Activated CD4-positive, alpha-beta T cell treated with anti-CD3 and anti-CD28 coated beads, Interleukin-2, amount 10 ng/mL, durations not matched to agents 24 days and 14 days (primary cell): ENCODE data around the gene CTIF. TPM values are rescaled to one million over a fixed set of nuclear protein-coding genes. Genes with fewer than 3 reads are reported as not detected.
A peak's percentile ranks its signal among the peaks of the same experiment; 100 is the strongest.

Experiments used
- DNase-seq: peaks from one replicate; pipeline ENCODE4 v3.0.0; 2022
- H3K27ac Mint-ChIP-seq: one replicate; pipeline ENCODE4 v1.8.0; 2022; ENCODE audit warnings: mild to moderate bottlenecking, mixed read lengths
- H3K27me3 Mint-ChIP-seq: one replicate; pipeline ENCODE4 v1.8.0; 2022; ENCODE audit warnings: mixed read lengths
- H3K36me3 Mint-ChIP-seq: one replicate; pipeline ENCODE4 v1.8.0; 2022; ENCODE audit warnings: low read depth, mild to moderate bottlenecking, mixed read lengths
- H3K4me1 Mint-ChIP-seq: one replicate; pipeline ENCODE4 v1.8.0; 2021; ENCODE audit warnings: mixed read lengths
- H3K4me3 Mint-ChIP-seq: one replicate; pipeline ENCODE4 v1.8.0; 2022; ENCODE audit warnings: mild to moderate bottlenecking, moderate library complexity, mixed read lengths
- H3K9me3 Mint-ChIP-seq: one replicate; pipeline ENCODE4 v1.8.0; 2021; ENCODE audit warnings: mixed read lengths
- intact Hi-C: fragments of 100-400 bp; cut with micrococcal nuclease; formaldehyde crosslinking; loops from one replicate; pipeline ENCODE4 v1.15.1; 2023
- total RNA-seq: library from RNA; stranded (reverse); gene quantifications from 2 replicates; pipeline ENCODE4 v1.2.3, GENCODE V29; 2022

The CTIF gene
- total RNA-seq, 1 donor from 2014 or later = 9.5 TPM

GRCh38 chr18:48838921-48839818 is 300.3 kb downstream of the CTIF start:
- Mint-ChIP-seq H3K27ac (peak overlapping the region; percentile 68), H3K27me3 (no peaks in the 10 kb centered on the region), H3K9me3 (no peaks in the 10 kb centered on the region), H3K4me1 (peaks cover 60% of the 10 kb centered on the region), H3K36me3 (no peaks in the 10 kb centered on the region), H3K4me3 (no peak overlapping the region)
- no peak for DNase-seq
- intact Hi-C loops = loop anchor here (10.0 kb wide), 1 partner anchor 336 kb away; no protein-coding TSS in a partner anchor

DNA sequence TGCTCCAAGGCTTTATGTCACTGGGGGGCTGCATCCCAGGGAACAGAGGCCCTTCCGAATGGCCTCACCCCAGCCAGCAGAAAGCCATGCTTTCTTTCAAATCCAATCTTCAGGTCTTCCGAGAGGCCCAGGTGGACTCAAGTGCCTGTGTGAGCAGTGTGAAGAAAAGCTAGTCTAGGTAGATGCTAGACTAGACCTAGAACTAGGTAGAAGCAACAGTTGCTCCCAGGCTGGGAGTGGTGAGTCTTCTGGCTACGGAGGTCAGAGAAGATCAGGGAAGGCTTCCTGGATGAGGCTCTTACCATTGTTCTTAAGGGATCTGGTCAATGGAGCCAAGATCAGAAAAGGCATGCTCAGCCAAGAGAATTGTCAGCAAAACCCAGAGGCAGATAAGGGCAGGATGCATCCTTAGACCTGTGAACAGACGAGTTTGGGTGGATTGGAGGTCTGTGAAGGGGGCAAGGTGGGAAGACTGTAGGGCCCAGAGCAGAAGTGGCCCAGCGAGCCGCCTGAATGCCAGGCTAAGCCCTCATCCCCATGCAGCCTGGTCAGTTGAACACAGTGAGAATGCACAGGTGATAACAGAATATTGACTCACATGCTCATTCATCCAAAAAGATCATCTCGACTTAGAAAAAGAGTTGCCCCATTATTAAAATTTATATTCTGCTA is 301.1 kb downstream of the CTIF start:
- Mint-ChIP-seq H3K36me3 (no peaks in the 10 kb centered on the region), H3K27me3 (no peaks in the 10 kb centered on the region), H3K27ac (no peak overlapping the region), H3K9me3 (no peaks in the 10 kb centered on the region), H3K4me3 (no peak overlapping the region), H3K4me1 (peaks cover 56% of the 10 kb centered on the region)
- no peak for DNase-seq
- intact Hi-C loops = loop anchor here (10.0 kb wide), 1 partner anchor 335 kb away; no protein-coding TSS in a partner anchor

DNA sequence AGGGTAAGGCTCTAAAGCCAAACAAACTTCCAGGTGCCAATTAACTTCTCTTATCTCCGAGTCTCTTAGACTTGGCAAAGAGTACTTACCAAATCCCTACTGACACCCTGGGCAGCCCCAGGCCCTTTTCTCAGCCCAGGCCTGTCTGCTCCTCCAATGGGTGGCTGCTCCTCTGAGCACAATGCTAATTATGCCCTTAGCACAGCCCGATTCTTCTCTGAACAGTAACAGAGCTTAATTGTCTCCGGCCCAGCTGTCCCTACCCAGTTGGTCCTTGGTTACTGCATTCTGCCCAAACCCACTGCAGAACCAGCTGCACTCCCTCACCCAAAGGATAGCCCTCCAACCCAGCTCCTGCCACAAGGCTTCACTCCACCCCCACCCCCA is 301.7 kb downstream of the CTIF start:
- Mint-ChIP-seq H3K4me1 (peaks cover 55% of the 10 kb centered on the region), H3K27ac (no peak overlapping the region), H3K9me3 (peaks cover 2% of the 10 kb centered on the region), H3K27me3 (no peaks in the 10 kb centered on the region), H3K4me3 (no peak overlapping the region), H3K36me3 (no peaks in the 10 kb centered on the region)
- intact Hi-C loops = no loop called here
- DNase-seq = no peak

DNA sequence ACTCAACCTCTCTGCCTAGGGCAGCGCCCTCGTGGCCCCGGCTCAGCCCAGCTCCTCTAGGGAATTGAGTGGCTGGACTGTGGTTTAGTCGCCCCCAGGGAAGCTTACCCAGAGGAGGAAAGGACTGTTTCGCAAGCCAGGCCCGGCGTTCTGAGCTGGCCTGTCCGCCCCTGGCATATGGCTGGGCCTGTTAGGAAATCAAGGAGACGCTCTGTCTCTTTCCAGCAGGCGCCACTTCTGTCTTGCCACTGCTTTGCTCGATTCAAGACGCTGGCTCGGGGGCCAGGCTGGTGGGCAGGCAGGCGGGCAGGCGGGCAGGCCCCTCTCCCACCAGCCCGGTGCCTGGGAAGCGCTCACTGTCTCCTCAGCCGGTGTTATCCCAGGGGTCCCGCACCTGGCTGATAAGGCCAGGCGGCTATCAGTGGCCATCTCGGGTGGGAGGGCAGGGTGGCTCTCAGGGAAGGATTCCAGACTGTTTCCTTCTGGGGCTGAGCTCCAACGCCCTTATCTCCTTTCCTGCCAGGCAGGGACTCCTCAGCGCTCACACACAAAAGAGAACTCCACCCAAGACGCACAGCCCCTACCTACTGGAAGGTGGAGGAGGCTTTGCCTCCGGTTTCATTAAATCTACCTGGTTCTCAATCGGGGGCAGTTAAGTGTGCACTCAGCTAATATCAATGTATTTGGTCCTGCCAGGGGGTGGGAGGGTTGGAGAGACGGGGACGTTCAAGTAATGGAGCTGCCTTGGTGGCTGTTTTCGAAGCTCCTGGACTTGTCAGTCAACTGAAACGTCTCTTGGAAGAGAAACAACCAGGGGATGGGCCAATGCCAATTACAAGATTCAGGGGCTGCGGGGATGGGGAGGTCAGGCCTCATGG is 302.8 kb downstream of the CTIF start:
- peak overlapping the region; percentile 65 for H3K4me3 Mint-ChIP-seq
- intact Hi-C loops = loop anchor here (1.0 kb wide), 1 partner anchor 7 kb away; no protein-coding TSS in a partner anchor
- H3K36me3 Mint-ChIP-seq = no peaks in the 10 kb centered on the region
- H3K4me1 Mint-ChIP-seq = peaks cover 54% of the 10 kb centered on the region
- peaks cover 10% of the 10 kb centered on the region for H3K9me3 Mint-ChIP-seq
- no peak for DNase-seq
- peaks cover 2% of the 10 kb centered on the region for H3K27me3 Mint-ChIP-seq
- H3K27ac Mint-ChIP-seq = peak overlapping the region; percentile 87

- Mint-ChIP-seq H3K4me3 (peak overlapping the region; percentile 65), H3K27me3 (peaks cover 3% of the 10 kb centered on the region), H3K36me3 (no peaks in the 10 kb centered on the region), H3K9me3 (peaks cover 13% of the 10 kb centered on the region), H3K27ac (peak overlapping the region; percentile 87), H3K4me1 (peaks cover 49% of the 10 kb centered on the region)
- intact Hi-C loops = loop anchor here (1.0 kb wide), 1 partner anchor 8 kb away; no protein-coding TSS in a partner anchor
- peak; percentile 87 for DNase-seq
Measured at GRCh38 chr18:48842259-48843061, 303.6 kb downstream of the CTIF start.

GRCh38 chr18:48843162-48843561 is 304.3 kb downstream of the CTIF start:
- peaks cover 50% of the 10 kb centered on the region for H3K4me1 Mint-ChIP-seq
- no peak for DNase-seq
- intact Hi-C loops = no loop called here
- peak overlapping the region; percentile 24 for H3K4me3 Mint-ChIP-seq
- peaks cover 13% of the 10 kb centered on the region for H3K9me3 Mint-ChIP-seq
- peak overlapping the region; percentile 78 for H3K27ac Mint-ChIP-seq
- peaks cover 3% of the 10 kb centered on the region for H3K27me3 Mint-ChIP-seq
- no peaks in the 10 kb centered on the region for H3K36me3 Mint-ChIP-seq

GRCh38 chr18:48843596-48843995 is 304.8 kb downstream of the CTIF start:
- Mint-ChIP-seq H3K4me1 (peaks cover 48% of the 10 kb centered on the region), H3K9me3 (peaks cover 13% of the 10 kb centered on the region), H3K36me3 (no peaks in the 10 kb centered on the region), H3K27ac (peak overlapping the region; percentile 78), H3K27me3 (peaks cover 3% of the 10 kb centered on the region), H3K4me3 (no peak overlapping the region)
- intact Hi-C loops = no loop called here
- no peak for DNase-seq

- Mint-ChIP-seq H3K27me3 (peaks cover 3% of the 10 kb centered on the region), H3K4me1 (peaks cover 43% of the 10 kb centered on the region), H3K4me3 (no peak overlapping the region), H3K9me3 (peaks cover 13% of the 10 kb centered on the region), H3K36me3 (no peaks in the 10 kb centered on the region), H3K27ac (no peak overlapping the region)
- intact Hi-C loops = no loop called here
- no peak for DNase-seq
Measured at GRCh38 chr18:48844271-48844670, 305.4 kb downstream of the CTIF start.

DNA sequence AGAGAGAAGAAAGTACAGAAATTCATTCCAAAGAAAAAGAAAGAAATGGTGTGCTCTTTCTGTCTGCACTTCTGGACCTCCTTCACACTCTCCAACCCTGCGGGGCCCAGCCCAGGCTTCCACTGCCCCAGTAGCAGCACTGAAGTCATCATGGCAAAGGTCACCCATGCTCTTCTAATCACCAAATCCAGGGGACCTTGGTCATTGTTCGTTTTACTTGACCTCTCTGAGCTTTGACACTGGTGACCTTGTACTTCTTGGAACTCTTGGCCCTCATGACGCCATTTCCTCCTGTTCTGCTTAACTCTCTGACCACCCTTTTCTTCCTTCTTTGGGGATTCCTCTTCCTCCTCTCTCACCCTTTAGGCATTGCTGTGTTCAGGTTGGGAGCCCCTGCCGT is 306.3 kb downstream of the CTIF start:
- intact Hi-C loops = no loop called here
- H3K27me3 Mint-ChIP-seq = peaks cover 3% of the 10 kb centered on the region
- no peaks in the 10 kb centered on the region for H3K36me3 Mint-ChIP-seq
- H3K9me3 Mint-ChIP-seq = peaks cover 13% of the 10 kb centered on the region
- no peak overlapping the region for H3K4me3 Mint-ChIP-seq
- H3K4me1 Mint-ChIP-seq = peaks cover 40% of the 10 kb centered on the region
- H3K27ac Mint-ChIP-seq = no peak overlapping the region
- no peak for DNase-seq

DNA sequence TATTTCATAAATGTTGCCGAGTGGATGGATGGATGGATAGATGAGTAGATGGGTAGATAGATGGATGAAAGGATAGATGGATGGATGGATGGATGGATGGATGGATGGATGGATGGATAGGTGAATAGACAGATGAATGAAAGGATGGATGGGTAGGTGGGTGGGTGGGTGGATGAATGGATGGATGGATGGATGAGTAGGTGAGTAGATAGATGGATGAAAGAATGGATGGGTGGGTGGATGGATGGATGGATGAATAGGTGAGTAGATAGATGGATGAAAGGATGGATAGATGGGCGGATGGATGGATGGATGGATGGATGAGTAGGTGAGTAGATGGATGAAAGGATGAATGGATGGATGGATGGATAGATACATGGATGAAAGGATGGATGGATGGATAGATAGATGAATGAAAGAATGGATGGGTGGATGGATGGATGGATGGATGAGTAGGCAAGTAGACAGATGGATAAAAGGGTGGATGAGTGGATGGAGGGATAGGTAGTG is 307.6 kb downstream of the CTIF start:
- no peak for DNase-seq
- Mint-ChIP-seq H3K4me1 (peaks cover 41% of the 10 kb centered on the region), H3K27ac (no peak overlapping the region), H3K36me3 (no peaks in the 10 kb centered on the region), H3K4me3 (no peak overlapping the region), H3K9me3 (peaks cover 13% of the 10 kb centered on the region), H3K27me3 (peaks cover 3% of the 10 kb centered on the region)
- intact Hi-C loops = no loop called here

DNA sequence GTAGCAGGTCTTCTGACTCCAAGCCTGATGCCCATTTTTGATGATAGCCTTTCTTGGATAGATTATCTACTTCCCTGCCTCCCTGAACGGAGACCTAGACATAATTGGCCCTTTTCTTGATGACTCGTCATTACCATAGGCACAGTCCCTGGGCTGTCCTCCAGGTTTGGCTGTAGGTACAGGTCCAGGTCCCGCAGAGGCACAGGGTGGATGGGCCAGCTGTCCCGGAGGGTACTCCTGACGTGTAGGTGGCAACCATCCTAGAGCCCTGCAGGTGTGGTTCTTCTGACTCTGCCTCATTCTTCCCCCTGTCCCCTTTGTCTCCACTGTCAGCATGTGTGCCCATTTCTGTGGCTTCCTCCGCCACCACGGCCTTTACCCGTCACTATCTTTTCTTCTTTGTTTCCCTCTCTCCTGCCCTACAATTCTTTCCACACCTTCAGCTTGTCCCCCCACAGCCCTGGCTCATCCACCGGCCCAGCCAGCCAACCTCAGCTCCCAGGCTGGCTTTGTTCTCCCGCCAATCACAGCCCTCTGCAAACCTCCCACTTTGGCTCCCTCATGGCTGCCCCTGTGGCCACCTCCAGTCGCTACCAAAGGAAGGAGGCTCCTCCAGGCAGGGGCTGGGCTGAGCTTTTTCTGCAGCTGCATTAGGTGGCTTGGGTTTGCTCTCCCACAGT is 309.1 kb downstream of the CTIF start:
- Mint-ChIP-seq H3K9me3 (peaks cover 13% of the 10 kb centered on the region), H3K4me3 (no peak overlapping the region), H3K36me3 (no peaks in the 10 kb centered on the region), H3K27me3 (peaks cover 3% of the 10 kb centered on the region), H3K27ac (no peak overlapping the region), H3K4me1 (peaks cover 42% of the 10 kb centered on the region)
- no peak for DNase-seq
- intact Hi-C loops = no loop called here

DNA sequence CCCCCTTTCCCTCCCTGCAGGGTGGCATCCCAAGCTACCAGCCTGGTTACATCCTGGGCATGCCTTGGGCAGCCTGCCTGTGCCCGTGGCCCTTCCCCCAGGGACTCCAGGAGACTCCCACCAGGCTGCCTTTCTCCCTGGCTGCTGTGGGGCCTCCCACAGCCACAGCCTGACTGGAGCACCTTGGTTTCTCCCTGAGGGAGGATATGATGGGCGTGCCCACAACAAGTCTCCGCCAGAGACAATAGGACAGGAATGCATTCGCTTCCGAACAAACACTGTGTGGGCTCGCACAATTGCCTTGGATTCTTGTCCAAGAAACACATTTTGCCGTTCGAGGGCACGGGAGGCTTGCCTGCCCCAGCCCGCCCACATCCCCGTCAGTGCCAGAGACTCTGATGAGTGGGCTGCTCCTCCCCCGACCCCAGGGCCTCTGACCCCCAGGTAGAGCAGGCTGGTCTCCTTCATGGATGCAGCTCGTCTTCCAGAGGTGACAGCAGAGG is 309.9 kb downstream of the CTIF start:
- no peaks in the 10 kb centered on the region for H3K36me3 Mint-ChIP-seq
- peaks cover 3% of the 10 kb centered on the region for H3K27me3 Mint-ChIP-seq
- intact Hi-C loops = no loop called here
- peaks cover 41% of the 10 kb centered on the region for H3K4me1 Mint-ChIP-seq
- no peak overlapping the region for H3K4me3 Mint-ChIP-seq
- no peak overlapping the region for H3K27ac Mint-ChIP-seq
- peaks cover 13% of the 10 kb centered on the region for H3K9me3 Mint-ChIP-seq
- DNase-seq = no peak
